PC-3 (cell line): Measurements from ENCODE around the gene NRSN1. TPM values are rescaled to one million over a fixed set of nuclear protein-coding genes. Genes with fewer than 3 reads are reported as not detected.

ENCODE experiments used
- ATAC-seq: fragments of 200-7000 bp; cut with Tn5 transposase; 2 replicates; pipeline ENCODE4 v1.9.1; 2020; ENCODE audit warnings: mild to moderate bottlenecking, moderate library complexity
- BruUV-seq: library from RNA; stranded (reverse); fragments of 400-500 nt; replicated peaks from 2 replicates; lab custom pipeline; 2021; lab: Mats Ljungman, UMichigan
- CTCF ChIA-PET: fragments of 300-600 bp; sonication (Branson Sonifier 250); formaldehyde crosslinking; loops from one replicate; lab custom pipeline; 2022; ENCODE audit warnings: antibody characterized with exemption; lab: Charles Lee
- POLR2A ChIA-PET: fragments of 300-600 bp; sonication (Branson Sonifier 250); formaldehyde crosslinking; loops from one replicate; lab custom pipeline; 2022; ENCODE audit warnings: antibody characterized with exemption; ENCODE audit not compliant: unreplicated experiment; lab: Charles Lee
- DNase-seq: peaks from one replicate; pipeline ENCODE4 v3.0.0-alpha.2; 2015
- H2AFZ ChIP-seq: fragments of 300-600 bp; sonication (generic); 2 replicates; pipeline ENCODE4 v1.6.0; 2016; ENCODE audit warnings: antibody characterized with exemption, low read length
- H3F3A ChIP-seq: fragments of 300-600 bp; sonication (generic); one replicate; pipeline ENCODE4 v1.6.0; 2017; ENCODE audit warnings: antibody characterized with exemption, low read length, control low read depth, mild to moderate bottlenecking; ENCODE audit not compliant: unreplicated experiment
- H3K27ac ChIP-seq: fragments of 300-600 bp; sonication (generic); 2 replicates; pipeline ENCODE4 v1.5.1; 2016; ENCODE audit warnings: mild to moderate bottlenecking, low read length
- H3K27me3 ChIP-seq: fragments of 300-600 bp; sonication (generic); 2 replicates; pipeline ENCODE4 v1.6.1; 2016; ENCODE audit warnings: low read length, mixed read lengths
- H3K36me3 ChIP-seq: fragments of 300-600 bp; sonication (generic); 2 replicates; pipeline ENCODE4 v1.6.1; 2016; ENCODE audit warnings: low read depth, mixed run types, low read length, mixed read lengths
- H3K4me1 ChIP-seq: fragments of 300-600 bp; sonication (generic); 2 replicates; pipeline ENCODE4 v1.5.1; 2016; ENCODE audit warnings: low read length; ENCODE audit not compliant: insufficient read depth
- H3K4me2 ChIP-seq: fragments of 300-600 bp; sonication (generic); 2 replicates; pipeline ENCODE4 v1.6.0; 2016; ENCODE audit warnings: low read length
- H3K4me3 ChIP-seq: fragments of 300-600 bp; sonication (generic); 2 replicates; pipeline ENCODE4 v1.5.1; 2016; ENCODE audit warnings: mild to moderate bottlenecking, low read length, mixed read lengths
- H3K79me2 ChIP-seq: fragments of 300-600 bp; sonication (generic); 2 replicates; pipeline ENCODE4 v1.6.1; 2017; ENCODE audit warnings: low read length, mixed read lengths
- H3K9ac ChIP-seq: fragments of 300-600 bp; sonication (generic); 2 replicates; pipeline ENCODE4 v1.6.0; 2016; ENCODE audit warnings: mild to moderate bottlenecking, low read length
- H3K9me2 ChIP-seq: fragments of 300-600 bp; sonication (generic); replicated peaks from 2 replicates; pipeline ENCODE4 v1.6.1; 2016; ENCODE audit warnings: mixed run types, low read length, mixed read lengths
- H3K9me3 ChIP-seq: fragments of 300-600 bp; sonication (generic); 2 replicates; pipeline ENCODE4 v1.6.1; 2016; ENCODE audit warnings: low read length, mixed read lengths
- H4K20me1 ChIP-seq: fragments of 300-600 bp; sonication (generic); 2 replicates; pipeline ENCODE4 v1.6.1; 2016; ENCODE audit warnings: low read length, mixed read lengths
- EZH2 ChIP-seq: fragments of 300-600 bp; sonication (generic); IDR thresholded peaks from one replicate; pipeline ENCODE4 v1.6.1; 2017; ENCODE audit warnings: antibody characterized with exemption, mild to moderate bottlenecking, low read length; ENCODE audit not compliant: unreplicated experiment
- EZH2phosphoT487 ChIP-seq: fragments of 300-600 bp; sonication (generic); IDR thresholded peaks from 2 replicates; pipeline ENCODE4 v1.6.1; 2018; ENCODE audit warnings: mild to moderate bottlenecking, antibody characterized with exemption, low read length, borderline replicate concordance
- intact Hi-C: fragments of 100-400 bp; cut with micrococcal nuclease; formaldehyde crosslinking; loops from 2 replicates; pipeline ENCODE4 v1.9.0; 2023
- total RNA-seq: library from RNA; depleted of rRNA; stranded (reverse); fragments of >200 nt; gene quantifications from 2 replicates; pipeline ENCODE4 v1.2.3, GENCODE V29; 2014
- TF ChIP-seq, protein P1 (sequence below): fragments of 300-600 bp; sonication (generic); conservative IDR thresholded peaks from 2 replicates; pipeline ENCODE4 v1.5.1; 2017; ENCODE audit warnings: antibody characterized with exemption, low read depth, mild to moderate bottlenecking, low read length

The NRSN1 gene
- total RNA-seq, 1 experiment from 2014 or later: not detected

DNA sequence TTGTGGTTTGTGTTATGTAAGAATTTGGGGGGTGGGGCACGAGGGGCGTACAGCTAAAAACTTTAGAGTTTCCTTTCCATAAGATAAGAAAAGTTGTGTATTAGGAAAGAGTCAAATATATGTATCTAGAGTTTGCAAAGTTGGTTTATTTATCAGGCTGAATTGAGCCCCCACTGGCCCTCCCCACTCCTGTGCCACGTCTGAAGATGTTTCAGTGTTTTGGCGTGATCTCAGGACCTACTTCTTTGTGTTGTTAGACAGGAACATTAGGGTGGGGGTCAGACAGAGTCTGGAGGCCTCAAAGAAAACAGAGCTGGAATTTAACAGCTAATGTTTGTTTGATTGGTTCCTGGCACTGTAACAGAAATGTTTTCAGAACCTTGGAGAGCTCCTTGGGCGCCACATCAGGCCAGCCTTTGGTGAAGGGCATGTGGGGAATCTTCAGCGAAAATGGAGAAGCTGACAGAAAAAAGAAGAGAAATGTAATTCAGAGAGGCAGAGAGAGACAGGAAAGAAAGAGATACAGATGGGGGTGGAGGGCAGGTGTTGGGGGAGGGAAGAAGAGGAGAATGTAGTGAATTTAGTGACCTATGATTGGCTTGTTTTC, 674 bp downstream of the NRSN1 start:
- Histone ChIP-seq H3K9ac (no peak overlapping the region), H3K4me2 (no peak overlapping the region), H3K4me3 (no peak overlapping the region), H3K9me3 (no peaks in the 10 kb centered on the region), H3K4me1 (no peaks in the 10 kb centered on the region), H3F3A (no peaks in the 10 kb centered on the region), H3K36me3 (no peaks in the 10 kb centered on the region), H3K27me3 (peaks cover 44% of the 10 kb centered on the region), H4K20me1 (no peaks in the 10 kb centered on the region), H2AFZ (no peak overlapping the region), H3K9me2 (no peaks in the 10 kb centered on the region; the same call in 1 of the 2 replicates), H3K27ac (no peak overlapping the region), H3K79me2 (no peaks in the 10 kb centered on the region)
- ATAC-seq (no peak), DNase-seq (peak; percentile 77)
- TF ChIP-seq EZH2 (no peak), EZH2phosphoT487 (no peak)
- TF ChIP-seq, protein P1, sequence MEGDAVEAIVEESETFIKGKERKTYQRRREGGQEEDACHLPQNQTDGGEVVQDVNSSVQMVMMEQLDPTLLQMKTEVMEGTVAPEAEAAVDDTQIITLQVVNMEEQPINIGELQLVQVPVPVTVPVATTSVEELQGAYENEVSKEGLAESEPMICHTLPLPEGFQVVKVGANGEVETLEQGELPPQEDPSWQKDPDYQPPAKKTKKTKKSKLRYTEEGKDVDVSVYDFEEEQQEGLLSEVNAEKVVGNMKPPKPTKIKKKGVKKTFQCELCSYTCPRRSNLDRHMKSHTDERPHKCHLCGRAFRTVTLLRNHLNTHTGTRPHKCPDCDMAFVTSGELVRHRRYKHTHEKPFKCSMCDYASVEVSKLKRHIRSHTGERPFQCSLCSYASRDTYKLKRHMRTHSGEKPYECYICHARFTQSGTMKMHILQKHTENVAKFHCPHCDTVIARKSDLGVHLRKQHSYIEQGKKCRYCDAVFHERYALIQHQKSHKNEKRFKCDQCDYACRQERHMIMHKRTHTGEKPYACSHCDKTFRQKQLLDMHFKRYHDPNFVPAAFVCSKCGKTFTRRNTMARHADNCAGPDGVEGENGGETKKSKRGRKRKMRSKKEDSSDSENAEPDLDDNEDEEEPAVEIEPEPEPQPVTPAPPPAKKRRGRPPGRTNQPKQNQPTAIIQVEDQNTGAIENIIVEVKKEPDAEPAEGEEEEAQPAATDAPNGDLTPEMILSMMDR: no peak
- intact Hi-C loops: no loop called here
- ChIA-PET POLR2A (no interaction called here), CTCF (no interaction called here)
- BruUV-seq: no TSS peak

- no peaks in the 10 kb centered on the region for H3F3A ChIP-seq
- H2AFZ ChIP-seq: no peak overlapping the region
- no peak overlapping the region for H3K9ac ChIP-seq
- no TSS peak for BruUV-seq
- no peak overlapping the region for H3K4me3 ChIP-seq
- CTCF ChIA-PET: no interaction called here
- H3K27me3 ChIP-seq: peaks cover 38% of the 10 kb centered on the region
- intact Hi-C loops: no loop called here
- no peaks in the 10 kb centered on the region for H3K79me2 ChIP-seq
- no peaks in the 10 kb centered on the region; the same call in 1 of the 2 replicates for H3K9me2 ChIP-seq
- H3K9me3 ChIP-seq: no peaks in the 10 kb centered on the region
- no peaks in the 10 kb centered on the region for H3K36me3 ChIP-seq
- no peak overlapping the region for H3K4me2 ChIP-seq
- no peak for TF ChIP-seq EZH2
- TF ChIP-seq, protein P1: no peak
- no peak for TF ChIP-seq EZH2phosphoT487
- no peak for ATAC-seq
- H3K27ac ChIP-seq: no peak overlapping the region
- POLR2A ChIA-PET: no interaction called here
- no peaks in the 10 kb centered on the region; the same call in 1 of the 2 replicates for H4K20me1 ChIP-seq
- no peaks in the 10 kb centered on the region for H3K4me1 ChIP-seq
- DNase-seq: no peak
Measured at GRCh38 chr6:24127316-24127715, 1.3 kb downstream of the NRSN1 start.

- no peak overlapping the region for H3K4me3 ChIP-seq
- DNase-seq (no peak), ATAC-seq (no peak)
- no peak overlapping the region for H2AFZ ChIP-seq
- ChIA-PET CTCF (no interaction called here), POLR2A (no interaction called here)
- no peaks in the 10 kb centered on the region; the same call in 1 of the 2 replicates for H3K9me2 ChIP-seq
- H3K79me2 ChIP-seq: no peaks in the 10 kb centered on the region
- intact Hi-C loops: no loop called here
- TF ChIP-seq EZH2 (no peak), EZH2phosphoT487 (no peak)
- TF ChIP-seq, protein P1: no peak
- peaks cover 29% of the 10 kb centered on the region for H3K27me3 ChIP-seq
- no peak overlapping the region for H3K27ac ChIP-seq
- H3K4me1 ChIP-seq: no peaks in the 10 kb centered on the region
- H3K9me3 ChIP-seq: no peaks in the 10 kb centered on the region
- no peaks in the 10 kb centered on the region for H3K36me3 ChIP-seq
- no peaks in the 10 kb centered on the region; the same call in 1 of the 2 replicates for H4K20me1 ChIP-seq
- H3K4me2 ChIP-seq: no peak overlapping the region
- no peaks in the 10 kb centered on the region for H3F3A ChIP-seq
- no peak overlapping the region for H3K9ac ChIP-seq
- BruUV-seq: no TSS peak
Measured at GRCh38 chr6:24131751-24132150, 5.7 kb downstream of the NRSN1 start.
